Measurements from ENCODE around the gene FNDC3B.

Gene FNDC3B

DNA sequence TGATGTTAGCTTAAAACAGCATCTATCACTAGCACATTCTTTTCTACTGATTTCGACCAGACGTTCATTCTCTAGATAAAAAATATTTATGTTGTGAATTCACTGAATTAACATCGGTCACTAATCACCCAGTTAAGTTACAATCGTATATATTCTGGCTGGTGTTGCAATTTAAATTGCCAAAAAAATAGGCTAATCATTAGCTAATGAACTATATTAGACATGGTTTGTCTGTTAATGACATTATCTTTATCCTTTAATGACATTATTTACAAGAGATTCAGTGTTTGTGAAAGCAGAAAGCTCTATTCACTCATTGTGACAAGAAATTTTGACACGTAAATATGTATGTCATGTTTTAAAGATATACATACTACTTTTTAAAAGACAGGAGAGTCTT, 402.2 kb downstream of the FNDC3B start:
- no peak for FAIRE-seq

DNA sequence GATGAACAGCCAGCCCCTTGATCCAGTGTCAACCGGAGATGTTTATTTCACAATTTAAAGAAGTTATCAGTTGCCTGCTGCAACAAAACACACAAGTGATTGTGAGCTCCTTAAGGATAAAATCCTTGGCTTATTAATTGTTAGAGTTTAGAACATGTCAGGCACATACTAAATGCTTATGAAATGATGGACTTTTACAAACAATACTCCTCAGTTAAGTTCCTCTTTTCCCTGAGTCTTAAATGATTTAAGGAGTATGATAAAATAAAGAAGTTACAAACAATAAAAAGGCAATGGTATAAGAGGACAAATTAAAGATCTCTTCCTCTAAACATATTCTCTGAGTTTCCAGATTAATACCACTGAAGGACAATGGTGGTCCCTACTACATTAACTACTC, 403.2 kb downstream of the FNDC3B start:
- FAIRE-seq = no peak

DNA sequence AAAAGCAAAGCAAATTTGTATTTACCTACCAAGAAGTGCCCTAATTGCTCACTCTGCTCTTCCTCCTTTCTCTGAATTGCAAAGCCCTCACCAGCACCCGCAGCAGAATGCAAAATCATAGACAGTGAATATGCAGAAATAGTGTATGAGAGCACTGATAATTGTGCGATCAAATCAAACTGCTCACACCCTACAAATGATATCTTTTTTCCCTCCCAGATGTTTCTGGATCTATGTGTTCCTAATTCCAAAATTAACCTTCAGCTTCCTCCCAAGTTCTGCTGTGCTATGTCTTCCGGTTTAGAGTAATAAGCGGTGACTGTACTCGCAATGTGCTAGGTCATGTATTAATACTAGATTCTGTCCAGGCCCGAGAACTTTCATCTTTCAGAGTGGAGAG, 405.4 kb downstream of the FNDC3B start:
- FAIRE-seq = no peak

DNA sequence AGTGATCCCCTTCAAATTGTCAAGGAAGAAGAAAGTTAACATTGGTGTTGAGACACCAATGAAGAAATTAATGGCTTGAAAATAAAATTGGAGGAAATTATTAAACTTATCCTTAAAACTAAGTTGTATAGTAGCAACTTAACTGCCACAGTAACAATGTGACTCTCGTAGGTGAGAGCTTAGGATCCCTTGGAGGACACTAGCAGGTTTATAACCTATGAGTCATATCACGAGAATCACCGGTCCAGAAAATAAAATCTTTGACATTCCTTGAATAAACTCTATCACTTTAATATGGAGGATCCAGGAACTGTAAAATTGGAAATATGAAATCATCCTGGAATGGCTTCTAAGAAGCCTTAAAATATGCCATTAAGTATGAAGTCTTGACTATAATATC, 406.8 kb downstream of the FNDC3B start:
- FAIRE-seq = no peak

DNA sequence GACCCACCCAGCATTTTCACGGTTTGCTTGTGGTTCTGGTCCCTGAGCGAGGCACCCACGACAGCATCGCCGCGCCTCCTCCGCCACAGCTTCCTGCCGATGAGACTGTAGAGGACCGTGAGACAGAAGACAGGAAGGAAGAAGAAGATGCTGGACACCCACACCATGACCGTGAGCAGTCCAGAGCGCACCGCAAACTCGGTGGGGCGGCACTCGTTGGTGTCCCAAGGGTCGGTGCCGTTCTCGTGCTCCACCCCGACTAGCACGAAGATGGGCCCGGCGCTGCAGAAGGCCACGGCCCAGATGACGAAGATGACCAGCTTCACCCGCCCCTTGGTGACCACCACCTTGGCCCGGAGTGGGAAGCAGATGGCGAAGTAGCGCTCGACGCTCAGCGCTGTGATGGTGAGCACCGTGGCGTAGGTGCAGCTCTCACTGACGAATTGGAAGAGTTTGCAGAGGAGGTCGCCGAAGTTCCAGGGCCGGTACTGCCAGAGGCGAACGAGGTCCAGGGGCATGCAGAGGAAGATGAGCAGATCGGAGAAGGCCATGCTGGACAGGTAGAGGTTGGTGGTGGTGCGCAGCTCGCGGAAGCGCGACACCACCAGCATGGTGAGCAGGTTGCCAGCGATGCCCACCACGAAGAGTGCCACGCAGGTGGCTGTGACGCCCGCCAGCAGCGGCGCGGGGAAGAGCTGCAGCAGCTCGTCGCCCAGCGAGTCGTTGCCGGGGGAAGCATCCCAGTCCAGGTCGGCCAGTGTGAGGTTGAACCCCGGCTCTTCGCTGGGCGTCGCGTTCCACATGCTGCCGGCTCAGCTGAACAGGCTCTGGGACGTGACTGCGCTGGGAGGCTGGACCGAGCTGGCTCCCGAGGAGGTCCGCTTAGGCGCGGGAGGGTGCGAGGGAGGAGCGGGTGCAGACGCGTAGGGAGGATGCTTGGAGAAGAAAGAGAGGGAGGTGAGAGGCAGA, 408.5 kb downstream of the FNDC3B start, which contains the start of gene GHSR:
Gene GHSR (minus strand): TSS at position 846 of the 969 bp plus-strand sequence. CDS start 43 bp downstream, at position 803.
- no peak for FAIRE-seq

DNA sequence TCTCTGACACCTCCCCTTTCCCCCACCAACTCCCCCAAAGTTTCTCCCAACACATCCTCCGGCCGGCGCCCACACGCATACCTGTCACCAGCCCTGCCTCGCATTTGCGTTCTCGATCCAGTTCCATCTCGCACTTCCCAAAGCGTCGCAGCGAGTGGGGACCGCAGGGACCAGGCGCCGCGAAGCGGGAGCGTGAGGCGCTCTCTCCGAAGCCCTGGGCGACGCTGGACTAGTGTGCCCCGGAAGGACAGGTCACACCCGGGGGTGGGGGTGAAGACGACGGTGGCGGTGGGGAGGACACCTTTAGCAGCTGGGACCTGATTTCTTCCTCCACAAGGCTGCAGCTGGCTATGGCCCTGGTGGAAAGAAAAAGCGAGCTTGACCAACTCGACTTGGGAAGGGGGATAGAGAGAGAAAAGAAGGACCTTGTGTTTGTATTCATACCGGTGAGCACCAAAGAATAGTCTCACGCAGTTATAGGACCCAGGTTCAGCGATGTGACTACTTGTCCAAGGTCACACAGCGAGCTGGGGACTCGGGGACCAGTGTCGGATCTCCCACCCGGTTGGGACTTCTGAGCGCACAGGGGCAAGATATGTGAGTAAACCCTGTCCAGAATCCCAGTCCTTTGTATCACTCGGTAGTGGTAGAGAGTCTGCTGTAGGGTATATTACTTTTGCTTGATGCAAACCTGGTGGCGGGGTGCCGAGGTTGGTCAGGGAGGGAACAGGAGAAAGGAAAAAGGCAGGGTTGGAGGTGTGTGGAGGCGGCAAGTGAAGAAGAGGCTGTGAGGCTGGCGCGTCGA, 409.5 kb downstream of the FNDC3B start:
- no peak for FAIRE-seq

DNA sequence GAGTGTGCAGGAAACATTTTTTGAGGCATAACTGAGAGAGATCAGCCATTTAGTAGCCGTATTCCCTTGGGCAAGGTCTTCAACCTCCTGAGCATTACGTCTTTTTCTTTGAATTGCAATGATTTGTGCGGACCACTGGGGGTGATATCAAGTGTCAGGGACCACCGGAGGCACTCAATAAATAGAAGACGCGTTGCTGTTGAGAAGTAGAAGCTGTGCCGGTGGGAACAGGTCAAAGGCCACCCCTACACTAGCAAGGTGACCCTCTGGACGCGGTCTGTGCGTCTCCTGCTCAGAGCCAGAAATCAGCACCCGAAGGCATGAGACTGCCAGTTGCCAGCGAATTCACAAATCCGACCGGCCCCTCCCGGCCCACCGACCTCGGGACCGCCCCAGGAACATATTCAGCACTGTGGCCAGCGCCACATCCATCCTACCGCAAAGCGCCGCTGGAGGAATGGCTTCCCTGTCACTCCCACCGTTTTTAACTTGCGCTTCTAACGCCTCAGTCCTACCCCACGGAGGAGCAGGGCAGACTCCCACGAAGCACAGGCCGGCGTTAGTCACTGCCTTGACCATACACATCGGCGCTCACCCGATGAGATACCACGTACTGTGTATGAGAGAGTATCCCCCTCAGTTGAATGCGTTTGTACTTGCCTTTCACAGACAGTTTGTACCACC, 410.2 kb downstream of the FNDC3B start:
- FAIRE-seq = no peak
